ENCODE data around the gene BTBD7.

Gene BTBD7

GRCh38 chr14:93328546-93328945, 4.3 kb downstream of the BTBD7 start:
- WGBS, 2 donors (ENCODE audit: extremely low coverage in 2 of 2, insufficient read length in 2 of 2, insufficient replicate concordance in 1 of 2) = no CpG with 5 or more reads among the region's 6 CpGs
- no peak overlapping the region for H3K4ac ChIP-seq (ENCODE audit: low read length)
- H3K36me3 ChIP-seq (replicated peaks in 1 of 2; ENCODE audit: control insufficient read depth in 2 of 2, insufficient read depth in 2 of 2, low read length in 2 of 2) = peaks cover 0 to 13% of the 10 kb centered on the region in 2 donors
- no peak overlapping the region for H3K27ac ChIP-seq (replicated peaks; ENCODE audit: low read length)
- H3K27me3 ChIP-seq (ENCODE audit: control insufficient read depth in 3 of 3, insufficient read depth in 3 of 3, low read depth in 1 of 3, low read length in 3 of 3) = no peaks in the 10 kb centered on the region
- no peak overlapping the region for H2BK120ac ChIP-seq (ENCODE audit: low read depth, low read length)
- H3K23ac ChIP-seq (ENCODE audit: low read depth, low read length, poor library complexity) = no peak overlapping the region
- H4K91ac ChIP-seq (ENCODE audit: low read depth, low read length, poor library complexity) = no peak overlapping the region
- no peaks in the 10 kb centered on the region for H3K9me3 ChIP-seq (replicated peaks in 1 of 2; ENCODE audit: control insufficient read depth in 2 of 2, insufficient read depth in 1 of 2, low read depth in 1 of 2, low read length in 2 of 2)
- no peak overlapping the region for H3K9ac ChIP-seq (ENCODE audit: low read depth, low read length, poor library complexity)
- no peak overlapping the region for H3K4me3 ChIP-seq (ENCODE audit: low read length in 2 of 2)
- no peak overlapping the region for H4K8ac ChIP-seq (ENCODE audit: low read depth, low read length)
- H3K4me1 ChIP-seq (ENCODE audit: control insufficient read depth in 2 of 2, insufficient read depth in 1 of 2, low read depth in 1 of 2, low read length in 2 of 2) = peaks cover 1 to 4% of the 10 kb centered on the region in 2 donors
- no peak overlapping the region for H3K4me2 ChIP-seq (ENCODE audit: insufficient read depth, low read length, poor library complexity, severe bottlenecking)
- no peak overlapping the region for H2AK5ac ChIP-seq (ENCODE audit: low read depth, low read length)
- no peak overlapping the region for H2BK5ac ChIP-seq (ENCODE audit: low read length)
- H3K79me1 ChIP-seq (ENCODE audit: low read depth, low read length) = peaks cover 2% of the 10 kb centered on the region
- no peak for DNase-seq (ENCODE audit: low spot score)
- H2AFZ ChIP-seq (ENCODE audit: low read length) = no peak overlapping the region
- no peak overlapping the region for H3K14ac ChIP-seq (ENCODE audit: low read length)
- no peak overlapping the region for H2BK12ac ChIP-seq (ENCODE audit: low read length)
- no peak overlapping the region for H3K18ac ChIP-seq (ENCODE audit: low read length)
- no peak overlapping the region for H2BK15ac ChIP-seq (ENCODE audit: low read length)

GRCh38 chr14:93326196-93326595, 6.6 kb downstream of the BTBD7 start:
- H2BK15ac ChIP-seq (ENCODE audit: low read length) = no peak overlapping the region
- no peak for DNase-seq (ENCODE audit: low spot score)
- H3K23ac ChIP-seq (ENCODE audit: low read depth, low read length, poor library complexity) = no peak overlapping the region
- H3K79me1 ChIP-seq (ENCODE audit: low read depth, low read length) = peaks cover 4% of the 10 kb centered on the region
- no peaks in the 10 kb centered on the region for H3K9me3 ChIP-seq (replicated peaks in 1 of 2; ENCODE audit: control insufficient read depth in 2 of 2, insufficient read depth in 1 of 2, low read depth in 1 of 2, low read length in 2 of 2)
- H2AK5ac ChIP-seq (ENCODE audit: low read depth, low read length) = no peak overlapping the region
- no peak overlapping the region for H3K4me3 ChIP-seq (ENCODE audit: low read length in 2 of 2)
- no peak overlapping the region for H2BK120ac ChIP-seq (ENCODE audit: low read depth, low read length)
- H2BK5ac ChIP-seq (ENCODE audit: low read length) = no peak overlapping the region
- H3K4me2 ChIP-seq (ENCODE audit: insufficient read depth, low read length, poor library complexity, severe bottlenecking) = no peak overlapping the region
- H3K36me3 ChIP-seq (replicated peaks in 1 of 2; ENCODE audit: control insufficient read depth in 2 of 2, insufficient read depth in 2 of 2, low read length in 2 of 2) = peaks cover 0 to 22% of the 10 kb centered on the region in 2 donors
- no peak overlapping the region for H3K4ac ChIP-seq (ENCODE audit: low read length)
- no peak overlapping the region for H4K91ac ChIP-seq (ENCODE audit: low read depth, low read length, poor library complexity)
- H3K9ac ChIP-seq (ENCODE audit: low read depth, low read length, poor library complexity) = peak overlapping the region; percentile 30
- H2AFZ ChIP-seq (ENCODE audit: low read length) = no peak overlapping the region
- no peak overlapping the region for H3K18ac ChIP-seq (ENCODE audit: low read length)
- no peak overlapping the region for H3K27ac ChIP-seq (replicated peaks; ENCODE audit: low read length)
- H3K4me1 ChIP-seq (ENCODE audit: control insufficient read depth in 2 of 2, insufficient read depth in 1 of 2, low read depth in 1 of 2, low read length in 2 of 2) = peaks cover 0 to 2% of the 10 kb centered on the region in 2 donors
- H4K8ac ChIP-seq (ENCODE audit: low read depth, low read length) = no peak overlapping the region
- H2BK12ac ChIP-seq (ENCODE audit: low read length) = no peak overlapping the region
- no CpG with 5 or more reads among the region's 5 CpGs for WGBS, 2 donors (ENCODE audit: extremely low coverage in 2 of 2, insufficient read length in 2 of 2, insufficient replicate concordance in 1 of 2)
- no peaks in the 10 kb centered on the region for H3K27me3 ChIP-seq (ENCODE audit: control insufficient read depth in 3 of 3, insufficient read depth in 3 of 3, low read depth in 1 of 3, low read length in 3 of 3)
- H3K14ac ChIP-seq (ENCODE audit: low read length) = no peak overlapping the region

GRCh38 chr14:93323600-93324174, 9.1 kb downstream of the BTBD7 start:
- no peak overlapping the region for H3K23ac ChIP-seq (ENCODE audit: low read depth, low read length, poor library complexity)
- H2BK15ac ChIP-seq (ENCODE audit: low read length) = no peak overlapping the region
- no CpG with 5 or more reads among the region's 4 CpGs for WGBS, 2 donors (ENCODE audit: extremely low coverage in 2 of 2, insufficient read length in 2 of 2, insufficient replicate concordance in 1 of 2)

GRCh38 chr14:93322929-93323599, 9.8 kb downstream of the BTBD7 start:
- no peak for DNase-seq (ENCODE audit: low spot score)
- H3K14ac ChIP-seq (ENCODE audit: low read length) = no peak overlapping the region
- no peak overlapping the region for H4K91ac ChIP-seq (ENCODE audit: low read depth, low read length, poor library complexity)
- no peak overlapping the region for H2BK5ac ChIP-seq (ENCODE audit: low read length)
- no peak overlapping the region for H2BK15ac ChIP-seq (ENCODE audit: low read length)
- peaks cover 0 to 22% of the 10 kb centered on the region in 2 donors for H3K36me3 ChIP-seq (replicated peaks in 1 of 2; ENCODE audit: control insufficient read depth in 2 of 2, insufficient read depth in 2 of 2, low read length in 2 of 2)
- no peak overlapping the region for H4K8ac ChIP-seq (ENCODE audit: low read depth, low read length)
- H2BK12ac ChIP-seq (ENCODE audit: low read length) = no peak overlapping the region
- peaks cover 2 to 15% of the 10 kb centered on the region in 2 donors for H3K4me1 ChIP-seq (ENCODE audit: control insufficient read depth in 2 of 2, insufficient read depth in 1 of 2, low read depth in 1 of 2, low read length in 2 of 2)
- H2AFZ ChIP-seq (ENCODE audit: low read length) = no peak overlapping the region
- H2AK5ac ChIP-seq (ENCODE audit: low read depth, low read length) = no peak overlapping the region
- H3K9ac ChIP-seq (ENCODE audit: low read depth, low read length, poor library complexity) = no peak overlapping the region
- no peak overlapping the region for H3K27ac ChIP-seq (replicated peaks; ENCODE audit: low read length)
- no peaks in the 10 kb centered on the region for H3K27me3 ChIP-seq (ENCODE audit: control insufficient read depth in 3 of 3, insufficient read depth in 3 of 3, low read depth in 1 of 3, low read length in 3 of 3)
- no peak overlapping the region for H3K18ac ChIP-seq (ENCODE audit: low read length)
- no peak overlapping the region for H3K4me2 ChIP-seq (ENCODE audit: insufficient read depth, low read length, poor library complexity, severe bottlenecking)
- H3K9me3 ChIP-seq (replicated peaks in 1 of 2; ENCODE audit: control insufficient read depth in 2 of 2, insufficient read depth in 1 of 2, low read depth in 1 of 2, low read length in 2 of 2) = no peaks in the 10 kb centered on the region
- peaks cover 4% of the 10 kb centered on the region for H3K79me1 ChIP-seq (ENCODE audit: low read depth, low read length)
- H3K23ac ChIP-seq (ENCODE audit: low read depth, low read length, poor library complexity) = no peak overlapping the region
- H2BK120ac ChIP-seq (ENCODE audit: low read depth, low read length) = no peak overlapping the region
- H3K4me3 ChIP-seq (ENCODE audit: low read length in 2 of 2) = no peak overlapping the region
- no peak overlapping the region for H3K4ac ChIP-seq (ENCODE audit: low read length)
- no CpG with 5 or more reads among the region's 5 CpGs for WGBS, 2 donors (ENCODE audit: extremely low coverage in 2 of 2, insufficient read length in 2 of 2, insufficient replicate concordance in 1 of 2)

More at GRCh38 chr14:93323600-93324174, 9.1 kb downstream of the BTBD7 start:
- H3K4me3 ChIP-seq (ENCODE audit: low read length in 2 of 2) = no peak overlapping the region
- H4K8ac ChIP-seq (ENCODE audit: low read depth, low read length) = no peak overlapping the region
- H4K91ac ChIP-seq (ENCODE audit: low read depth, low read length, poor library complexity) = no peak overlapping the region
- H2AK5ac ChIP-seq (ENCODE audit: low read depth, low read length) = no peak overlapping the region
- H3K36me3 ChIP-seq (replicated peaks in 1 of 2; ENCODE audit: control insufficient read depth in 2 of 2, insufficient read depth in 2 of 2, low read length in 2 of 2) = peaks cover 0 to 22% of the 10 kb centered on the region in 2 donors
- DNase-seq (ENCODE audit: low spot score) = no peak
- no peak overlapping the region for H2BK12ac ChIP-seq (ENCODE audit: low read length)
- H3K79me1 ChIP-seq (ENCODE audit: low read depth, low read length) = peaks cover 4% of the 10 kb centered on the region
- no peak overlapping the region for H3K27ac ChIP-seq (replicated peaks; ENCODE audit: low read length)
- no peaks in the 10 kb centered on the region for H3K27me3 ChIP-seq (ENCODE audit: control insufficient read depth in 3 of 3, insufficient read depth in 3 of 3, low read depth in 1 of 3, low read length in 3 of 3)
- H2AFZ ChIP-seq (ENCODE audit: low read length) = no peak overlapping the region
- no peak overlapping the region for H2BK5ac ChIP-seq (ENCODE audit: low read length)
- no peak overlapping the region for H3K14ac ChIP-seq (ENCODE audit: low read length)
- H2BK120ac ChIP-seq (ENCODE audit: low read depth, low read length) = no peak overlapping the region
- H3K4ac ChIP-seq (ENCODE audit: low read length) = no peak overlapping the region
- no peaks in the 10 kb centered on the region for H3K9me3 ChIP-seq (replicated peaks in 1 of 2; ENCODE audit: control insufficient read depth in 2 of 2, insufficient read depth in 1 of 2, low read depth in 1 of 2, low read length in 2 of 2)
- H3K9ac ChIP-seq (ENCODE audit: low read depth, low read length, poor library complexity) = no peak overlapping the region
- H3K4me2 ChIP-seq (ENCODE audit: insufficient read depth, low read length, poor library complexity, severe bottlenecking) = no peak overlapping the region
- H3K4me1 ChIP-seq (ENCODE audit: control insufficient read depth in 2 of 2, insufficient read depth in 1 of 2, low read depth in 1 of 2, low read length in 2 of 2) = peaks cover 2 to 14% of the 10 kb centered on the region in 2 donors
- H3K18ac ChIP-seq (ENCODE audit: low read length) = no peak overlapping the region
